Measurements from ENCODE around the gene IFFO2. TPM values are rescaled to one million over a fixed set of nuclear protein-coding genes. Genes with fewer than 3 reads are reported as not detected.

The IFFO2 gene
- total RNA-seq, 1 experiment from 2014 or later: 15.6 TPM

- DNase-seq (ENCODE audit: low read depth, low spot score) (no peak), ATAC-seq (no peak)
- H3K9ac ChIP-seq (ENCODE audit: low read length): no peak overlapping the region
- H3K4me3 ChIP-seq (replicated peaks in 1 of 2; ENCODE audit: low read depth in 1 of 2, low read length in 2 of 2): no peak overlapping the region
- no peak for TF ChIP-seq FOSL1 (IDR thresholded peaks at IDR 0.05; ENCODE audit: low read depth)
- TF ChIP-seq EZH2phosphoT487 (IDR thresholded peaks at IDR 0.05; ENCODE audit: borderline replicate concordance): no peak
- no peak for TF ChIP-seq CTCF (IDR thresholded peaks at IDR 0.05 in 2 of 3, conservative IDR thresholded peaks at IDR 0.05 in 1 of 3; ENCODE audit: borderline replicate concordance in 1 of 3, insufficient read depth in 1 of 3, low read depth in 2 of 3, low read length in 2 of 3)
- intact Hi-C loops (cut with micrococcal nuclease): no loop called here
- H3K9me3 ChIP-seq (ENCODE audit: control insufficient read depth in 1 of 2, insufficient read depth in 1 of 2, low read depth in 1 of 2, low read length in 2 of 2): no peaks in the 10 kb centered on the region
- H3K9me2 ChIP-seq (ENCODE audit: insufficient read depth): no peaks in the 10 kb centered on the region
- no peaks in the 10 kb centered on the region for H4K20me1 ChIP-seq (ENCODE audit: insufficient read depth)
- H3K27me3 ChIP-seq (ENCODE audit: insufficient read depth, low read length): no peaks in the 10 kb centered on the region
- POLR2A ChIA-PET: no interaction called here
- no peak overlapping the region for H3K27ac ChIP-seq (ENCODE audit: low read depth, low read length)
- RAD21 ChIA-PET (ENCODE audit: low non-redundant PET in 1 of 2, low total read pairs in 2 of 2, uncharacterized antibody in 2 of 2, unreplicated experiment in 2 of 2): interaction anchor here in 1 of 2 experiments (1.6 kb wide), 1 partner anchor 279 kb away, joined by 13 read pairs; no protein-coding TSS in a partner anchor
- no TSS peak for BruUV-seq (replicated peaks)
- H3K79me2 ChIP-seq (ENCODE audit: insufficient read depth, low read length): no peaks in the 10 kb centered on the region
- H2AFZ ChIP-seq (ENCODE audit: low read depth, low read length, poor library complexity, severe bottlenecking): no peak overlapping the region
- no peaks in the 10 kb centered on the region for H3K36me3 ChIP-seq (ENCODE audit: control insufficient read depth in 1 of 2, insufficient read depth in 2 of 2, low read length in 2 of 2)
- no peak overlapping the region for H3K4me2 ChIP-seq (ENCODE audit: low read length)
- H3K4me1 ChIP-seq (ENCODE audit: control insufficient read depth in 1 of 2, insufficient read depth in 2 of 2, low read length in 2 of 2): peaks cover 0 to 6% of the 10 kb centered on the region in 2 experiments; a peak in 1 of 4 replicates
- CTCF ChIA-PET: interaction anchor here (1.2 to 4.4 kb wide), 4 partner anchors 8 to 295 kb away, joined by 3 to 61 read pairs (median 12); no protein-coding TSS in a partner anchor
Observed at GRCh38 chr1:18876210-18876609, 80.3 kb downstream of the IFFO2 start.

- no peaks in the 10 kb centered on the region for H3K79me2 ChIP-seq (ENCODE audit: insufficient read depth, low read length)
- RAD21 ChIA-PET (ENCODE audit: low non-redundant PET in 1 of 2, low total read pairs in 2 of 2, uncharacterized antibody in 2 of 2, unreplicated experiment in 2 of 2): interaction anchor here (1.0 to 1.6 kb wide), 1 partner anchor 278 kb away, joined by 9 to 13 read pairs; no protein-coding TSS in a partner anchor
- H2AFZ ChIP-seq (ENCODE audit: low read depth, low read length, poor library complexity, severe bottlenecking): no peak overlapping the region
- no peaks in the 10 kb centered on the region for H3K9me3 ChIP-seq (ENCODE audit: control insufficient read depth in 1 of 2, insufficient read depth in 1 of 2, low read depth in 1 of 2, low read length in 2 of 2)
- intact Hi-C loops (cut with micrococcal nuclease): loop anchor here (1.0 to 2.0 kb wide), 2 partner anchors 55 to 278 kb away; no protein-coding TSS in a partner anchor
- BruUV-seq (replicated peaks): no TSS peak
- ATAC-seq (no peak), DNase-seq (ENCODE audit: low read depth, low spot score) (no peak)
- no peaks in the 10 kb centered on the region for H3K27me3 ChIP-seq (ENCODE audit: insufficient read depth, low read length)
- H3K4me2 ChIP-seq (ENCODE audit: low read length): no peak overlapping the region
- no peaks in the 10 kb centered on the region for H3K9me2 ChIP-seq (ENCODE audit: insufficient read depth)
- POLR2A ChIA-PET: no interaction called here
- H3K4me3 ChIP-seq (replicated peaks in 1 of 2; ENCODE audit: low read depth in 1 of 2, low read length in 2 of 2): no peak overlapping the region
- no peaks in the 10 kb centered on the region for H4K20me1 ChIP-seq (ENCODE audit: insufficient read depth)
- H3K27ac ChIP-seq (ENCODE audit: low read depth, low read length): no peak overlapping the region
- H3K4me1 ChIP-seq (ENCODE audit: control insufficient read depth in 1 of 2, insufficient read depth in 2 of 2, low read length in 2 of 2): peaks cover 0 to 6% of the 10 kb centered on the region in 2 experiments; a peak in 1 of 4 replicates
- CTCF ChIA-PET: interaction anchor here (0.6 to 4.4 kb wide), 13 partner anchors 8 to 294 kb away, joined by 3 to 61 read pairs (median 4); no protein-coding TSS in a partner anchor
- H3K36me3 ChIP-seq (ENCODE audit: control insufficient read depth in 1 of 2, insufficient read depth in 2 of 2, low read length in 2 of 2): no peaks in the 10 kb centered on the region
- H3K9ac ChIP-seq (ENCODE audit: low read length): no peak overlapping the region
- TF ChIP-seq MAX (IDR thresholded peaks at IDR 0.05) (no peak), EGR1 (IDR thresholded peaks at IDR 0.05; ENCODE audit: low read depth) (no peak), POLR2AphosphoS5 (IDR thresholded peaks at IDR 0.05; ENCODE audit: low read depth, low read length) (no peak), SP1 (IDR thresholded peaks at IDR 0.05; ENCODE audit: low read depth) (no peak), EZH2 (IDR thresholded peaks at IDR 0.05) (no peak), CTCF (IDR thresholded peaks at IDR 0.05 in 2 of 3, conservative IDR thresholded peaks at IDR 0.05 in 1 of 3; ENCODE audit: borderline replicate concordance in 1 of 3, insufficient read depth in 1 of 3, low read depth in 2 of 3, low read length in 2 of 3) (no peak), ZNF274 (IDR thresholded peaks at IDR 0.05; ENCODE audit: low read depth, low read length) (no peak), REST (IDR thresholded peaks at IDR 0.05; ENCODE audit: low read depth) (no peak), YY1 (IDR thresholded peaks at IDR 0.05; ENCODE audit: extremely low read depth, insufficient replicate concordance, low read depth, low read length) (no peak)
Observed at GRCh38 chr1:18875796-18876128, 80.7 kb downstream of the IFFO2 start.
